Smooth muscle cell (in vitro differentiated cells): ENCODE results near the gene ARMH1. TPM values are rescaled to one million over a fixed set of nuclear protein-coding genes. Genes with fewer than 3 reads are reported as not detected.

Experiments
- DNase-seq: peaks from one replicate; lab custom pipeline; 2025; ENCODE audit not compliant: unreplicated experiment; lab: John Stamatoyannopoulos, UW
- H2AFZ ChIP-seq: fragments of 200-600 bp; sonication (generic); 2 replicates; pipeline ENCODE4 v1.6.0; 2016; ENCODE audit warnings: antibody characterized with exemption, low read depth, mild to moderate bottlenecking
- H3F3A ChIP-seq: fragments of 200-600 bp; sonication (generic); 2 replicates; pipeline ENCODE4 v1.6.0; 2017; ENCODE audit warnings: antibody characterized with exemption, low read depth
- H3K27ac ChIP-seq: fragments of 200-600 bp; sonication (generic); 2 replicates; pipeline ENCODE4 v1.5.1; 2016; ENCODE audit warnings: low read depth, mild to moderate bottlenecking
- H3K27me3 ChIP-seq: fragments of 200-600 bp; sonication (generic); 2 replicates; pipeline ENCODE4 v1.6.1; 2016; ENCODE audit warnings: low read depth, mild to moderate bottlenecking
- H3K36me3 ChIP-seq: fragments of 200-600 bp; sonication (generic); 2 replicates; pipeline ENCODE4 v1.5.1; 2016; ENCODE audit warnings: low read depth
- H3K4me1 ChIP-seq: fragments of 200-600 bp; sonication (generic); 2 replicates; pipeline ENCODE4 v1.5.1; 2016; ENCODE audit warnings: low read depth
- H3K4me2 ChIP-seq: fragments of 200-600 bp; sonication (generic); 2 replicates; pipeline ENCODE4 v1.6.0; 2016; ENCODE audit warnings: mild to moderate bottlenecking
- H3K4me3 ChIP-seq: fragments of 200-600 bp; sonication (generic); 2 replicates; pipeline ENCODE4 v1.5.1; 2016; ENCODE audit warnings: mild to moderate bottlenecking
- H3K79me2 ChIP-seq: fragments of 200-600 bp; sonication (generic); 2 replicates; pipeline ENCODE4 v1.6.0; 2016; ENCODE audit warnings: low read depth, mild to moderate bottlenecking
- H3K9ac ChIP-seq: fragments of 200-600 bp; sonication (generic); 2 replicates; pipeline ENCODE4 v1.6.0; 2016; ENCODE audit warnings: low read depth
- H3K9me3 ChIP-seq: fragments of 200-600 bp; sonication (generic); replicated peaks from 2 replicates; pipeline ENCODE4 v1.5.1; 2016; ENCODE audit warnings: low read depth
- H4K20me1 ChIP-seq: fragments of 200-600 bp; sonication (generic); 2 replicates; pipeline ENCODE4 v1.6.0; 2016; ENCODE audit warnings: low read depth
- WGBS: methylation state at CpG from one replicate; pipeline ENCODE4 v1.1.7; 2016; ENCODE audit warnings: low lambda C conversion rate; 5-methylcytosine and 5-hydroxymethylcytosine counted together
- polyA plus RNA-seq: library from polyadenylated mRNA; unstranded; fragments of >200 nt; fragmentation: Nextera tagmentation; extraction: Ambion mirVana; gene quantifications from 2 replicates; pipeline ENCODE4 v1.2.1, GENCODE V29; 2016
- total RNA-seq: library from RNA; depleted of rRNA; stranded (reverse); fragments of >200 nt; gene quantifications from 2 replicates; pipeline ENCODE4 v1.2.3, GENCODE V29; 2014
- TF ChIP-seq, protein P1 (sequence below): fragments of 200-600 bp; sonication (generic); IDR thresholded peaks from 2 replicates; pipeline ENCODE4 v1.5.1; 2017; ENCODE audit warnings: borderline replicate concordance, mild to moderate bottlenecking, antibody characterized with exemption; ENCODE audit not compliant: insufficient read depth, poor library complexity, severe bottlenecking

The ARMH1 gene
- total and polyA plus RNA-seq, 2 experiments from 2014 or later = 1.5 to 8.3 TPM

- no peak for DNase-seq
- Histone ChIP-seq H3K27me3 (no peaks in the 10 kb centered on the region), H3F3A (no peaks in the 10 kb centered on the region), H4K20me1 (no peaks in the 10 kb centered on the region), H3K4me2 (no peak overlapping the region), H3K4me1 (no peaks in the 10 kb centered on the region), H3K27ac (no peak overlapping the region), H3K9me3 (no peaks in the 10 kb centered on the region), H3K79me2 (no peaks in the 10 kb centered on the region), H3K4me3 (no peak overlapping the region), H2AFZ (no peak overlapping the region), H3K9ac (no peak overlapping the region), H3K36me3 (no peaks in the 10 kb centered on the region)
- WGBS = 97% methylated on average over 4 of the region's 4 CpGs
- TF ChIP-seq, protein P1, sequence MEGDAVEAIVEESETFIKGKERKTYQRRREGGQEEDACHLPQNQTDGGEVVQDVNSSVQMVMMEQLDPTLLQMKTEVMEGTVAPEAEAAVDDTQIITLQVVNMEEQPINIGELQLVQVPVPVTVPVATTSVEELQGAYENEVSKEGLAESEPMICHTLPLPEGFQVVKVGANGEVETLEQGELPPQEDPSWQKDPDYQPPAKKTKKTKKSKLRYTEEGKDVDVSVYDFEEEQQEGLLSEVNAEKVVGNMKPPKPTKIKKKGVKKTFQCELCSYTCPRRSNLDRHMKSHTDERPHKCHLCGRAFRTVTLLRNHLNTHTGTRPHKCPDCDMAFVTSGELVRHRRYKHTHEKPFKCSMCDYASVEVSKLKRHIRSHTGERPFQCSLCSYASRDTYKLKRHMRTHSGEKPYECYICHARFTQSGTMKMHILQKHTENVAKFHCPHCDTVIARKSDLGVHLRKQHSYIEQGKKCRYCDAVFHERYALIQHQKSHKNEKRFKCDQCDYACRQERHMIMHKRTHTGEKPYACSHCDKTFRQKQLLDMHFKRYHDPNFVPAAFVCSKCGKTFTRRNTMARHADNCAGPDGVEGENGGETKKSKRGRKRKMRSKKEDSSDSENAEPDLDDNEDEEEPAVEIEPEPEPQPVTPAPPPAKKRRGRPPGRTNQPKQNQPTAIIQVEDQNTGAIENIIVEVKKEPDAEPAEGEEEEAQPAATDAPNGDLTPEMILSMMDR = no peak
These were observed 10.7 kb downstream of the ARMH1 start for GRCh38 chr1:44685218-44685617.

DNA sequence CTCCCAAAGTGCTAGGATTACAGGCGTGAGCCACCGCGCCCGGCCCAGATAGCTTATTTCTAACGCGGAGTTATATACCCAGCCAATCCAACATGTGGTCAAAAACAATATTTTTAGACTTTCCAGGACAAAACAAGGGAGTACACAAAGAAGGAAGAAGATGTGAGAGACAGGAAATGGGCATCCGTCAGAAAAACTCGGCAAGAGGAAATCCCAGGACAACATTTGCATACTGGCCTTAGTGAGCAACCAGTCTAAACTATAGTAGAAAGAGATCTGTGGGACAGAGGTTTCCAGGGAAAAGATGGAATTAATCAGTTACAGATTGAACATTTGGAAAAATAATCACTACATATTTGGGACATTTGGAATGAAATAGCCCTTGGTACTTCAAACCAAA lies 11.4 kb downstream of the ARMH1 start:
- Histone ChIP-seq H3K4me2 (no peak overlapping the region), H3K27ac (no peak overlapping the region), H3K4me3 (no peak overlapping the region), H3K36me3 (no peaks in the 10 kb centered on the region), H3F3A (no peaks in the 10 kb centered on the region), H3K27me3 (no peaks in the 10 kb centered on the region), H4K20me1 (no peaks in the 10 kb centered on the region), H3K9ac (no peak overlapping the region), H3K4me1 (no peaks in the 10 kb centered on the region), H3K79me2 (no peaks in the 10 kb centered on the region), H2AFZ (no peak overlapping the region), H3K9me3 (no peaks in the 10 kb centered on the region)
- DNase-seq = no peak
- TF ChIP-seq, protein P1 = no peak
- 91% methylated on average over 8 of the region's 8 CpGs for WGBS

DNA sequence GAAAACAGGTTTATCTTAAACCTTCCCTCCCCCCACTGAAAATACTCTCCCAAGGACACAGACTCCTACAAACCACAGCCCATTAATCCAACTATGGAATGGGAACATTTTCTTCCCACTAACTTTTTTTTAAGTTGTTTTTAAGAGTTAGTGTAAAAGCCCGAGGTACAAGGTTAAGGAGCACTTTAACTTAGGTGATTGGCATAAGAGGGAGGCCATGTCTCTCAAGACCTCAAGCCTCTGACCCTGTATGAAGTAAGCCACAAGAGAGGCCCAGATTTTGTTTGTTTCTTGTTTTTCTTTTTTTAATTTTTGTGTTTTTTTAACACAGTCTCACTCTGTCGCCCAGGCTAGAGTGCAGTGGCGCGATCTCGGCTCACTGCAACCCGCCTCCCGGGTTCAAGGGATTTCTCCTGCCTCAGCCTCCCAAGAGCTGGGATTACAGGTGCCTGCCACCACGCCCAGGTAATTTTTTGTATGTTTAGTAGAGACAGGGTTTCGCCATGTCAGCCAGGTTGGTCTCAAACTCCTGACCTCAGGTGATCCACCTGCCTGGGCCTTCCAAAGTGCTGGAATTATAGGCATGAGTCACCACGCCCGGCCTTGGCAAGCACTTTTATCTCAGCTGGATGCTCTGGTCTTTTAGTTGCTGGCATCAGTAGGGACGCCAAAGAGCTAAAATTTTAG lies 14.4 kb downstream of the ARMH1 start:
- Histone ChIP-seq H4K20me1 (no peaks in the 10 kb centered on the region), H3K4me1 (no peaks in the 10 kb centered on the region), H3K79me2 (no peaks in the 10 kb centered on the region), H3K36me3 (no peaks in the 10 kb centered on the region), H3K27ac (no peak overlapping the region), H3F3A (no peaks in the 10 kb centered on the region), H3K4me3 (no peak overlapping the region), H3K27me3 (no peaks in the 10 kb centered on the region), H3K9me3 (no peaks in the 10 kb centered on the region), H2AFZ (no peak overlapping the region), H3K9ac (no peak overlapping the region), H3K4me2 (no peak overlapping the region)
- TF ChIP-seq, protein P1 = no peak
- 87% methylated on average over 12 of the region's 12 CpGs for WGBS
- no peak for DNase-seq

DNA sequence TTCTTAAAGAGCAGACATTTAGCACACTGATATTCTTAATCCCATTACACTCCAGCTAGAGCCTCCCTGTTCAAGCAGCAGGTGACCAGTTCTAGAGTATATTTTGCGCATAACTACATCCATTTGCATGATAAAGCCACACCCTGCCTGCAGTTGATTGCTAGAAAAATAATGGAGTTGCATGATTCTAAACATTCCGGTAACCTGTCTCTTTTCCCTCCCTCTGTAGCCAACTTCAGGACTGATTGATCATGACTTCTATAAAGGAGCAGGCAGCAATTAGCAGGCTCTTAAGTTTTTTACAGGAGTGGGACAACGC lies 14.9 kb downstream of the ARMH1 start:
- no peaks in the 10 kb centered on the region for H3K4me1 ChIP-seq
- H4K20me1 ChIP-seq = no peaks in the 10 kb centered on the region
- 81% methylated on average over 3 of the region's 3 CpGs for WGBS
- H3F3A ChIP-seq = no peaks in the 10 kb centered on the region
- H2AFZ ChIP-seq = no peak overlapping the region
- no peak overlapping the region for H3K4me3 ChIP-seq
- no peak for DNase-seq
- no peak overlapping the region for H3K9ac ChIP-seq
- H3K79me2 ChIP-seq = no peaks in the 10 kb centered on the region
- TF ChIP-seq, protein P1 = no peak
- no peaks in the 10 kb centered on the region for H3K36me3 ChIP-seq
- H3K27ac ChIP-seq = no peak overlapping the region
- H3K27me3 ChIP-seq = no peaks in the 10 kb centered on the region
- no peak overlapping the region for H3K4me2 ChIP-seq
- H3K9me3 ChIP-seq = no peaks in the 10 kb centered on the region
